ENCODE data around the gene POLR3K. TPM values are rescaled to one million over a fixed set of nuclear protein-coding genes. Genes with fewer than 3 reads are reported as not detected.
"Not testable (repeated sequence)": the region's sequence is repeated elsewhere in the genome, so short reads cannot be mapped to it uniquely, and the experiment has no call there.

POLR3K gene
- total RNA-seq, 1 donor from 2014 or later: 12.7 TPM

- DNase-seq (ENCODE audit: low spot score): no peak
Measured at GRCh38 chr16:63998-64913, 10.8 kb upstream of the POLR3K start.

- DNase-seq (ENCODE audit: low spot score): no peak
Measured at GRCh38 chr16:63466-63865, 10.1 kb upstream of the POLR3K start.

- DNase-seq (ENCODE audit: low spot score): no peak
Measured at GRCh38 chr16:62968-63391, 9.6 kb upstream of the POLR3K start.

- no peak for DNase-seq (ENCODE audit: low spot score)
Measured at GRCh38 chr16:62283-62967, 9.0 kb upstream of the POLR3K start.

- DNase-seq (ENCODE audit: low spot score): no peak
Measured at GRCh38 chr16:61879-62281, 8.5 kb upstream of the POLR3K start.

DNA sequence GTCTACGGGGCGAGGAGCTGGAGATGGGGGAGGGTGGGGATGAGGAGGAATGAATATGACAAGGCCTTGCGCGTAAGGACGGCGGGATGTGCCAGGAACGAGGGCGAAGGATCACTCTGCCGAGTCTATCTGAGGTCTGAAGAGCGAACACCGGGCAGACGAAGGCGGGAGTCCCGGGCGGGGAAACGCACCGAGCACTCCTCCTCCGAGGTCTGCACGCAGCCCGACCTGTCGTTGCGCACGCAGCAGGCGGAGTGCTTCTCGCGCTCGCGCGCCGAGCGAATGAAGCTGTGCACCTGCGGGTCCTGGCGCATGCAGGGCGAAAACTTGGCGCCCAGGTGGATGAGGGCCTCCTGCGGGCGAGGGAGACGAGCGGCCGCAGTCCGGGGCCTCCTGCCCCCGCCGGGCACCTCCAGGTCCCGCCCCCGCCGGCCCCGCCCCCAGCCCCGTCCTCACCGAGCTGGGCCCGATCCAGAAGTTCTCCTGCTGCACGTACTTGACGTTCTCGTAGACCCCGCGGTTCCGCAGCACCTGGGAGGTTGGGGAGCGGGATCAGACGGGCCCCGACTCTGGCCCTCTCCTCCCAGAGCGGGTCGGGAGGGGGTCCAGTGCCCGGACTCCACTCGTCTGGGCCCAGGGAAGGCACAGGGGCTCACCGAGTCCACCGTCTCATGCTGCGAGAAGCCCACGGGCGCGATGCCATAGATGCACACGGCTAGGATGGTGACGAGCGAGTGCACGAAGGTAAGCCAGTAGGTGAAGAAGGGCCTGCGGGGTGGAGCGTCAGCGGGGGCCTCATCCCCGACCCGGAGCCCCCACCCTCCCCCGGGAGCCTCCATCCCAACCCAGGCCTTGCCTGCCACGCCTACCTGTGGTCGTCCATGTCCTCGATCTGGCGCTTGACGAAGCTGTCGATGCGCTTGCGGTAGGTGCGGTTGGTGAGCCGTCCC, 7.8 kb upstream of the POLR3K start:
- DNase-seq (ENCODE audit: low spot score): no peak

DNA sequence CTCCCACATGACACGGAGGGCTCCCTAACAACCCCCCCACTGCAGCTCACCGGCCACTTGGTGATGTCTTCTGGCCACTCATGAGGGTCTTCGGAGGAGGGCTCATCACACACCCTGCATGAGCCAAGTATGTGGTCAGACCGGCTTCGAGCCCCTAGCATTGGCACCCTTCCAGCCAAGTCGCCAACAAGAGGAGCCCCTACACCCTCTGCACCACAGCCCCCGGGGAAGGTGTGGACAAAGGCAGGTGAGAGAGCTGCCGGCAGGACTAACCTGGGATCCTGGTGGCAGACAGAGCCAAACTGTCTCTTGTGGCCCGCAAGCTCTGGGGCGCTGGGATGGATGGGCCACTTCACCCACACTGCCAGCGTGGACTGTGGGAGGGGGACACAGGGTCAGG, 6.8 kb upstream of the POLR3K start:
- DNase-seq (ENCODE audit: low spot score): no peak

GRCh38 chr16:59440-60059, 6.1 kb upstream of the POLR3K start:
- DNase-seq (ENCODE audit: low spot score): no peak

DNA sequence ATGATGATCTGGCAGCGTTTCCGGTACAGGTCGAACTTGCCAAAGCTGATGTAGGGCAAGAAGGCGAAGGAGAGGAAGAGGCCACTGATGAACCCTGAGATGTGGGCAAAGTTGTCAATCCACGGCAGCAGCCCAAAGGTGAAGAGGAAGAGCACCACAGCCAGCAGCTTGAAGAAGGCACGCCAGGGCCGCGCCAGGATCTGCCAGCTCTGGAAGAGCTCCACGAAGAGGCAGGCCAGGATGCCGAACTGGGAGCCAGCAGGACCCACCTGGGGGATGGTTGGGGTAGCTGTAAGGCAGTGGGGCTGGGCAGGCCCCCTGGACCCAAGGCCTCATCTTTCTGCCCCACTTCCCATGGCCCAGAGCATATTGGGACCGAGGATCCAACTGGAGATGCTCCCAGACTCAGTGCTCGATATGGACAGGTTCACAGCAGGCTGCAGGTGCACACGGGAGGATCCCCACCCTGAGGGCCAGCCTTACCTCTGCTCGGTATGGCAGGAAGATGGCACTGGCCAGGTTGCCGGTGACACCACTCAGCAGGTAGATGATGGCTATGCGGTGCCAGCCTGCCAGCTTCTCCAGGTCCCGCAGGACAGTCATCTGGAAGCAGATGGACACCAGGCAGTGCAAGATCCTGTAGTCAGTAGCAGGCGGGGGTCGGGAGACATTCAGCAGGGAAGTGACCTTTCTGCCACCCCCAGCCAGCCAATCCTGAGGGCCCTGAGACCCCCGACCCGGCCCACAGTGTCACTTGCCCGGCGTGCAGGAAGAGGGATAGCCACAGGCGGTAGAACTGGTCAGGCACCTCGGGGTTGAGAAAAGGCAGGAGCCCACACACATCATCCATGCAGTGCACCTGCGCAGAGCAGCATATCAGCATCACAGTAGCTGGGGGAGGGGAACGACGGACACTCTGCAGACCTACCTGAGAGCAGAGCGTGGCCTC, 5.4 kb upstream of the POLR3K start:
- no peak for DNase-seq (ENCODE audit: low spot score)

- DNase-seq (ENCODE audit: low spot score): no peak
Measured at GRCh38 chr16:57711-58110, 4.3 kb upstream of the POLR3K start.

DNA sequence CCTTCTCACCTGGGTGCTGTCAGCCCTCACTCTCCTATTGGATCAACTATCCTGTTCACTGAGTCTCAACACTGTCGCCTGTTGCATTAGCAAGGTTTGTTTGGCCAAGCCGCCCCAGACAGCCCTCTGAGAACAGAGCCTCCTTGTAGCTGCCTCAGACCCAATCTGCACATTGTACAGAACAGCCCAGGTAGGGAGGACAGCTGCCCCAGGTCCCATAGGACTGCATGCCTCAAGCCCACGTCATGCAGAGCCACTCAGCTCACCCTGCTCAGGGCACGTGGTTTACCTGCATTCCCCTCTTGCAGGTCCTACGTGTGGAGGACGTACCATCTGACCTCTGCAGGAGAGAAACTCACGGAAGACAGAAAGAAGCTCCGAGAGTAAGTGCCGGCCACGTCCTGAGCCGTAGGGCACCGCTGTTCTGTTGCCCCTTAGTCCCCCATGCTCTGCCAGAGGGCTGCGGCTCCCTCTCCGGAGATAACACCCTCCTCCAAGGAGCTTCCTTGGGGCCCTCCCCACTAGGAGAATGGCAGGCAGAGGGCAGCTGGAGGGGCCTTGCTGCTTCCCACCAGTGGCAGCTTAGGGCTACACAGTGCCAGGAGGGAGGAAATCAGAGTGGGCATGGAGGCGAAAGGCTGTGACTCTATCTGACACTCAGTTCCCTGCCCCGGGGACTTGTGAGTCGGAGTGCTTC, 3.0 kb upstream of the POLR3K start:
- DNase-seq (ENCODE audit: low spot score): no peak

GRCh38 chr16:55571-56136, 2.2 kb upstream of the POLR3K start:
- DNase-seq (ENCODE audit: low spot score): no peak

DNA sequence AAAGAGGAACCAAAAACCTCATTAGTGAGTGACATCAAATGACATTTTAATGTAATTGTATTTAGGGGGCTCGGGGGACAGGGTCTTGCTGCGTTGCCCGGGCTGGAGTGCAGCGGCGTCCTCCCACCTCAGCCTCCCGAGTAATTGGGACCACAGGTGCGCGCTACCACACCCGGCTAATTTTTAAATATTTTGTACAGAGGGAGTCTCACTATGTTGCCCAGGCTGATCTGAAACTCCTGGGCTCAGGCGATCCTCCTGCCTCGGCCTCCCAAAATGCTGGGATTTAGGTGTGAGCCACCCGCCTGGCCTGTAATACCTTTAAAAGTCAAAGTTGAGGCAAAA, 801 bp upstream of the POLR3K start:
- no peak for DNase-seq (ENCODE audit: low spot score)

- DNase-seq (ENCODE audit: low spot score): no peak
Measured at GRCh38 chr16:50769-51591, 2.4 kb downstream of the POLR3K start.

DNA sequence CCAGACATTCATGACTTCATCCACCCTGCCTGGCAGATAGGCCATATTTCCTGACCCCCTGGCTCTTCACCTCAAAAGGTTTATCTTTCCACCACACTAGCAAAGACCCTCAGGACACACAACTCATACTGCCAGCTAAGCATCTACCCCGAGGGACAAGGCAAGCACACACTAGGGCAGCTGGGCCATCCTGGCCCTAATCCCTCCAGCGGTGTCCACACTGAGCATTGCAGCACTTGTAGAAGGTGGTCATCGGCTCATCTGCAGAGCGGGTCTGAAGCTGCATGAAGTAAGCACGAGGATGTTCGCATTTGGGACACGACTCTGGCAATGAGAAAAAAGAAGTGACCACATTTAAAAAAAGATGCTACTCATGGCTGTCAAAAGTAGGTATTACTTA, 6.2 kb downstream of the POLR3K start:
- DNase-seq (ENCODE audit: low spot score): no peak

DNA sequence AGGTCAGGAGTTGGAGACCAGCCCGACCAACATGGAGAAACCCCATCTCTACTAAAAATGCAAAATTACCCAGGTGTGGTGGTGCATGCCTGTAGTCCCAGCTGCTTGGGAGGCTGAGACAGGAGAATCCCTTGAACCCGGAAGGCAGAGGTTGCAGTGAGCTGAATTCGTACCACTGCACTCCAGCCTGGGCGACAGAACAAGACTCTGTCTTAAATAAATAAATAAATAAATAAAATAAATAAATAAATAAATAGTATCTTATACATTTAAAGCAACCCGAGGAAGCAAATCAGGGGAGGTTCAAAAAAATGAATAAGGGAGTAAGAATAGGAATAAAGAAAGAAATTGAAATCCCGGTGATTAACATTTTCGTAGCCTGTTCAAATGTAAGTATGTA, 6.9 kb downstream of the POLR3K start:
- not testable (repeated sequence) for DNase-seq (ENCODE audit: low spot score)

DNA sequence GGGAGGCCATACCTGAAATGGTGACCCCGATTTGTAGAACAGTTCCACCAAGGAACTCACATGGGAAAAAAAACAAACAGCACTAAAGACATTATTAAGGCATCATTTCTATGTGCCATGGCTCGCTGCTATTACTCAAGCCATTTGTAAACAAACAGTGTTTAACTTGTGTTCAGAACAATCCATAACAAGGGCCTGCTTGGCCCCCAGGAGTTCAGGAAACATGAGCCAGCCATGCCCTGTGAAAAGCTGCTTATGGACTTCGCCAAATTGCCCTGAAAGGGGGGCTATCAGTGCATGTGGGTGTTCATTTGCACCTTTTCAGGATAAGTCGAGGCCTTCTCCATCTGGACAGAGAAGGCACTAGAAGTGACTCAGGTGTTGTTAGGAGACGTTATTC, 8.0 kb downstream of the POLR3K start:
- DNase-seq (ENCODE audit: low spot score): no peak

GRCh38 chr16:44655-45054, 8.8 kb downstream of the POLR3K start:
- DNase-seq (ENCODE audit: low spot score): no peak

- no peak for DNase-seq (ENCODE audit: low spot score)
Measured at GRCh38 chr16:43294-43693, 10.1 kb downstream of the POLR3K start.
